ENCODE data around the gene PIWIL4.
"Not testable (repeated sequence)": the region's sequence is repeated elsewhere in the genome, so short reads cannot be mapped to it uniquely, and the experiment has no call there.

PIWIL4 gene

GRCh38 chr11:94549146-94549545 is 18.0 kb upstream of the PIWIL4 start:
- DNase-seq: no peak

GRCh38 chr11:94550513-94550912 is 16.7 kb upstream of the PIWIL4 start:
- DNase-seq: no peak

- DNase-seq: no peak
Measured at GRCh38 chr11:94553938-94554337, 13.2 kb upstream of the PIWIL4 start.

GRCh38 chr11:94555752-94556329 is 11.3 kb upstream of the PIWIL4 start:
- not testable (repeated sequence) for DNase-seq

- DNase-seq: no peak
Measured at GRCh38 chr11:94557421-94557820, 9.7 kb upstream of the PIWIL4 start.

GRCh38 chr11:94557992-94558391 is 9.2 kb upstream of the PIWIL4 start:
- no peak for DNase-seq

GRCh38 chr11:94558468-94558867 is 8.7 kb upstream of the PIWIL4 start:
- no peak for DNase-seq

GRCh38 chr11:94558932-94559331 is 8.2 kb upstream of the PIWIL4 start:
- DNase-seq: no peak

- no peak for DNase-seq
Measured at GRCh38 chr11:94559361-94559760, 7.8 kb upstream of the PIWIL4 start.

- DNase-seq: no peak
Measured at GRCh38 chr11:94560834-94561233, 6.3 kb upstream of the PIWIL4 start.

GRCh38 chr11:94563176-94563847 is 3.9 kb upstream of the PIWIL4 start:
- no peak for DNase-seq

- no peak for DNase-seq
Measured at GRCh38 chr11:94563848-94564467, 3.2 kb upstream of the PIWIL4 start.

GRCh38 chr11:94568200-94568599 is 1.0 kb downstream of the PIWIL4 start:
- DNase-seq: no peak

- no peak for DNase-seq
Measured at GRCh38 chr11:94568717-94569116, 1.5 kb downstream of the PIWIL4 start.

GRCh38 chr11:94572975-94573374 is 5.8 kb downstream of the PIWIL4 start:
- not testable (repeated sequence) for DNase-seq

- no peak for DNase-seq
Measured at GRCh38 chr11:94574193-94574961, 7.2 kb downstream of the PIWIL4 start.

- DNase-seq: no peak
Measured at GRCh38 chr11:94576306-94576705, 9.1 kb downstream of the PIWIL4 start.

- DNase-seq: no peak
Measured at GRCh38 chr11:94577841-94578240, 10.7 kb downstream of the PIWIL4 start.

GRCh38 chr11:94581926-94582325 is 14.8 kb downstream of the PIWIL4 start:
- no peak for DNase-seq

- DNase-seq: no peak
Measured at GRCh38 chr11:94583213-94583865, 16.2 kb downstream of the PIWIL4 start.

- DNase-seq: no peak
Measured at GRCh38 chr11:94583866-94584500, 16.8 kb downstream of the PIWIL4 start.

GRCh38 chr11:94584978-94585377 is 17.8 kb downstream of the PIWIL4 start:
- DNase-seq: no peak

- DNase-seq: no peak
Measured at GRCh38 chr11:94585399-94585798, 18.2 kb downstream of the PIWIL4 start.

All from hippocampal formation (tissue), 2 donors.